ENCODE data around the gene CYP19A1.

Gene CYP19A1

DNA sequence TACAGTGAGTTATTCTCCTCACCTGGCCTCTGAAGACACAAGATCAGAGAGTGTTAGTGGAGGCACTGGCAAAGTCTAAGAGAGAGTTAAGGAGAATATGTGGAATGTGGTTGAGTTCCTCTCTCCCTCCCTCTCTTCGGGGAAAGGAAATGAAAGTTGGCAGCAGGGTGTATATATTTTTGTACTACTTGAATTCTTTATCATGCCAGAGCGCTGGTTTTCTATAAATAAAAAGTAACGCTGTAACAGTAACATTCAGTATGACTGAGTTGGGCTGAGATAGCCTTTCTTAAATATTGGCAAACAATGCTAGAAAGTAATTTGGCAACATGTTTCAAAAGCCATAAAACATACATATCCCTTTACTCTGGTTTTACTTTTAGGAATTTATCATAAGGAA lies 166.2 kb downstream of the CYP19A1 start:
- no peak for DNase-seq

DNA sequence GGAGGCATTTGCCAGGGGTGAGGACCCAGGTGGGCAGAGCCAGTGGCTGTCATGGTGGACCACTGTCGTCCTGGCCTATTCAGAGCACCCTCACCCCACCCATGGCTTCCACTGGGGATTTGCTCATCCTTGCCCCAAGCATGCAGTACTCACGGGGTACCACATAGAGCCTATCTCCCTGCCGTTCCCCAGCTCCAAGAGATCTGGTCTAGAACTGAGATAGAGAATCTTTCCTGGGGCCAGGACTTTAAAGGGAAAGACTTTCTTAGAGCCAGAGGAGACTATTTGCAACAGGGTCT lies 166.8 kb downstream of the CYP19A1 start:
- no peak for DNase-seq

DNA sequence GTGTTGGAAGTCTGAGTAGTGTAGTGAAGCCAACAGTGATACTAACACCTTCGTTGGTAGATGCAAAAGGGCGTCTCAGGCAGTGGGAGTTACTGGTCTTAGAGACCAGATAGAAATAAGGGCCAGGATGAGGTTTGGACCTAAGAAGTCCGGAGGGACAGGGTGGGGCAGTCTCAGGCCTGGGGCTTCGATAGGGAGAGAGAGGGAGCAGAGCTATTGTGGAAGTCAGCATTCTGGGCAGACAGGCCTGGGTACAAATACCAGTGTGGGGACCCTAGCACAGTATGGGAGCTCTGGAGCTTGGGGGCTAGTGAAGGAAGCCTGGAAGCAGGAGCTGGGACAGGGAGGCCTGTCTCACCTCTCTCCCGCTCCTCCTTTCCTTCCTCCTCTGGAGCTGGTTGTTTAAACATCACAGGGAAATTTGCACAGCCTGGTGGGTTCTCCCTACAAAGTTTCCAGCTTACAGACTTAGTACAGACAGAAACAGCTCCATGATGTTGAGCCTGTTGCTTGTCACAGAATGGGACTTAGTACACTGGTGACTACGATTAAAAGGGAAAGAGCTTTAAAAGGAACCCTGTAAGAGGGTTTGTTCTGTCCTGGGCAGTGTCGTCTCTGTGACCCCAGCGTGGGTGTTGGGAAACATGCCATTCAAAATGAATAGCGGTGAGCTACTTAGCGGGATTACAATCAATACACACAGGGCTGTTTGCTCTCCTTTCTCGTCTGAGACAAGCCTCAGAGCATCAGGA lies 167.3 kb downstream of the CYP19A1 start:
- no peak for DNase-seq

DNA sequence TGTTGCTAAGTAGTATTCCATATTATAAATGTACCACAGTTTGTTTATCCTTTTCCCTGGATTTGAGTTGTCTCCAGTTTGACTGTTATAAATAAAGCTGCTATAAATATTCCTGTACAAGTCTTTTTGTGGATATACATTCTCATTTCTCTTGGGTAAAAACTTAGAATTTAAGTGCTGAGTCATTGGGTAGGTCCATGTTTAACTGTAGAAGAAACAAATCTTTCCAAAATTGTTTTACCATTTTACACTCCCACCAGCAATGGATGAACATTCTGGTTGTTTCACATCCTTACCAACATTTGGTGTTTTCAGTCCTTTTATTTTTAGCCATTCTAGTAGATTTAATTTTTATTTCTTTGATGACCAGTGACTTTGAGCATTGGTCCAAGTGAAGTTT lies 169.7 kb downstream of the CYP19A1 start:
- DNase-seq, result no peak

DNA sequence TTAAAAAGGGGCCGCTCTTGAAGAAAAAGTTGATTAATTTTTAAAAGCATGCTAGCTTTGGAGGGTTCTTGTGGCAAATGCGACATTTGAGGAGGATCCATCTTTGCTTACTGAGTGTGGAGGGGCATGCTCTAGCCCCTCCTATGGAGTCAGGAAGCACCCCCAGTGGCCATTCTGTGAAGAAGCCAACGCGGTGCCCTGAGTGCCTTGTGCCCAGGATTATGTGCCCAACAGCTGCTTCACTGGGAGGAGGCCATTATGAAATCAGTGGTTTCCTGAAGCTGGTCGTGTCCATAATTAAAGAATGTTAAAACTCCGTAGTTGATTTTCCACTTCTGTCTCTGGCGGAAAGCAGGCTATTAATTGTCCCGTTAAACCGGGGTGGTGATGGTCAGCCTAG lies 174.6 kb downstream of the CYP19A1 start:
- DNase-seq, result no peak

DNA sequence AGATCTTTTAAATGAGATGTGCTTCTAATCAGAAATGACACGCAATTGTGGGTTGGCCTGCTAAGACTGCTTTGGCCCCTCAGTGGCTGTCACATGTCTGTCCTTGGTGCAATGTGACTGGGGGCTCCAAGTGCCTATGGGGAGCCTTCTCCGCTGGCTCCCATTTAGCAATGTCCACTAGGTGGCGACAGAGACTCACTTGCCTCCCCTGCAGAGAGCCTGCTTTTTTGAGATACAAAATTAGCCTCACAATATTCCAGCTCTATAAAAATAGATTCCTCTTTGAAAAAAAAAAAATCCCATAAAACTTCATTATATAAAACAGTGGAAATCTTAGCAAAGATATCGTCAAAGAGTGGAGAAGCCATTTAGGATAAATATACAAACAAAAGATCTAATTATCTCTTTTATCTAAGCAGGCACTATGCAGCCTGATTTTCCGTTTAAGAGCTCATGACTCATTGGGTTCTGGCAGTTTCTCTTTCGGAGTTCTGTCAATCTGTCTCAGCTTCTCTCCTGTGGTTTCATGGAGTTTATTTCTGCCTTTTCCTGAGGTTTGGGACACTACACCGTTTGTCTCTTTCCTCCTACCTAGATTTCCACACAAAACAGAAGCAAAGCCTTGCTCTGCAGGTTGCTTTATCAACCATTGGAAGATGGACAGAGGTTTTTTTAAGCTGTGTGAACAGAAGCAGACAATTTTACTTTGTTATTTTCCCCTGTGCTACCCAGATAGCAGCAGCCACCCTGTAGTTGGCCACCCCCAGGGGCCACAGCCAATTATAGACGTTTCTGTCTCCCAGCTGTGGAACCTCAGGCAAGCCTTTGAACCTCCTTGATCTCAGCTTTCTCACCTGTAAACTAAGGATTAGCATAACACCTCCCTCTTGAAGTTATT lies 175.3 kb downstream of the CYP19A1 start:
- peak; percentile 78 for DNase-seq

DNA sequence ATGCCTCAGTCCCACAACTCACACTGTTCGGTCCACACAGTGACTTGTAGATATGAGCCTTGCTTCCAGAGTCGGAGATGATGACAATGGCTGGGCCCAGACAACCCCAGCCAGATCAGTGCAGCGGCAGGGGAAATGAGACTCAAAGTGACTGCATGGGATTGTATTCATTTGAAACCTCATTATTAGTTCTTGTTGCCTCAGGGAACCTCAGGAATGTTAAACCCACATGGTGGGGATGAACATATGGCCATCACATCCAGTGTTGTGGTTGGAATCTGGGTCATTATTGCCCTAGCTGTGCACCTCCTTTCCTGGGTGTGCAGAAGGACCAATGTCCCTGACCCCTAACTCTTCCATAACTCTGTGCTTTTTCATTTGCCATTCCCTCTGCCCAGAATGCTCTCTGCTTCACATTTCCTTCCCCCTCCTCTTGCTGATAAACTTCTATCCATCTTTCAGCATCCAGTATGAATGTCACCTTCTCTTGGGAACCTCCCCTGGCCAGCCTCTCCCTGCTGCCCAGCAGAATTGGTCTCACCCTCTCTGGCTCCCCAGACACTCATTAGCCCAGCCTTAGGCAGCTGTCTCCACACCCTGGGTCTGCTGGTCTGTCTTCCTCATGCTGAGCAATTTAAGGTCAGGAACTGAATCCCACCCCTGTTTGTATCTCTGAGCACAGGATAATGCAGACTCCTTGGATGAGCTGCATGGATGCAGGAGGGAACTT lies 176.7 kb downstream of the CYP19A1 start:
- DNase-seq, result no peak

DNA sequence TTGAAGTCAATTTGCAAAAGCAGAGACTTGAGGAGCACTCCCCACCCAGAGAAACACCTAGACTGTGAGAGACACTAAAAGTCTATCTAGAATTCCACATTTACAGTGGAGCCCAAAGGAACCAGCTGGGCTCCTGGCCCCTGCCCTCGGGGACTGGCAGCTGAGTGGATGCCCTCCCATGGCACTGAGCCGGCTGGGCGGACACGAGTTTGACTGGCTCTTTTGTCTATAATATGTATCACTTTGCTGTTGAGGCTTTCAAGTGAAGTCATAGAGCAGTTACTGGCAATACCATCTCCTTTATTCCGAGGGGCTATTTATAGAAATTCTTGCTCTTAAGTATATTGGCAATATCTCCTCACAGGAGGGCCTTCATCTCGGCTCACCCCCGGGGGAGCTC lies 177.9 kb downstream of the CYP19A1 start:
- no peak for DNase-seq
